TTC549 (cell line): ENCODE results near the gene ADORA2A.
"Not testable (repeated sequence)": the region's sequence is repeated elsewhere in the genome, so short reads cannot be mapped to it uniquely, and the experiment has no call there.

Source experiments
- FAIRE-seq: peaks from 2 replicates; lab custom pipeline; 2012; peaks lifted over from hg19 to GRCh38; lab: Jason Lieb, UNC

Gene ADORA2A

GRCh38 chr22:24489011-24489410 lies 61.6 kb downstream of the ADORA2A start:
- FAIRE-seq: no peak

- not testable (repeated sequence) for FAIRE-seq
These were observed 62.0 kb downstream of the ADORA2A start for GRCh38 chr22:24489434-24489833.
